ENCODE measurements around the gene ABCA2.

ABCA2 gene

DNA sequence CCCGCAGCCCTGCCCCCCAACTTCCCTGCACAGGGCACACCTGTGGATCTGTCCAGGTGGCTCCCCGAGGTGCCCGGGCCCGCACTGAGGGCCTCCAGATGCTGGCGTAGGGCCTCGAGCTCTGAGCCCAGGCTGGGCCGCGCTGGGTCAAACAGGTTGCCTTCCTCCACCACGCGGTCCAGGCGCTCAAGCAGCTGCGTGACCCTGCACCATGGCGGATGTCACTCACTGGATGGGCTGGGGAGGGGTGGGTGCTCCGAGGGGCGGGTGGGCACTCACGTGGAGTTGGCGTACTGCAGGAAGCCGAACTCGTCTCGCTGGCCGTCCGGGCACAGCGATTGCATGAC is 5.4 kb downstream of the ABCA2 start:
- no peak overlapping the region for H3K4me3 ChIP-seq (ENCODE audit: control insufficient read depth, low read depth, low read length)
- TF ChIP-seq, protein P1, sequence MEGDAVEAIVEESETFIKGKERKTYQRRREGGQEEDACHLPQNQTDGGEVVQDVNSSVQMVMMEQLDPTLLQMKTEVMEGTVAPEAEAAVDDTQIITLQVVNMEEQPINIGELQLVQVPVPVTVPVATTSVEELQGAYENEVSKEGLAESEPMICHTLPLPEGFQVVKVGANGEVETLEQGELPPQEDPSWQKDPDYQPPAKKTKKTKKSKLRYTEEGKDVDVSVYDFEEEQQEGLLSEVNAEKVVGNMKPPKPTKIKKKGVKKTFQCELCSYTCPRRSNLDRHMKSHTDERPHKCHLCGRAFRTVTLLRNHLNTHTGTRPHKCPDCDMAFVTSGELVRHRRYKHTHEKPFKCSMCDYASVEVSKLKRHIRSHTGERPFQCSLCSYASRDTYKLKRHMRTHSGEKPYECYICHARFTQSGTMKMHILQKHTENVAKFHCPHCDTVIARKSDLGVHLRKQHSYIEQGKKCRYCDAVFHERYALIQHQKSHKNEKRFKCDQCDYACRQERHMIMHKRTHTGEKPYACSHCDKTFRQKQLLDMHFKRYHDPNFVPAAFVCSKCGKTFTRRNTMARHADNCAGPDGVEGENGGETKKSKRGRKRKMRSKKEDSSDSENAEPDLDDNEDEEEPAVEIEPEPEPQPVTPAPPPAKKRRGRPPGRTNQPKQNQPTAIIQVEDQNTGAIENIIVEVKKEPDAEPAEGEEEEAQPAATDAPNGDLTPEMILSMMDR (IDR thresholded peaks at IDR 0.05; ENCODE audit: control insufficient read depth, insufficient read depth, low read depth, low read length, missing control alignments), result no peak
- no peak for DNase-seq (ENCODE audit: low read depth)

DNA sequence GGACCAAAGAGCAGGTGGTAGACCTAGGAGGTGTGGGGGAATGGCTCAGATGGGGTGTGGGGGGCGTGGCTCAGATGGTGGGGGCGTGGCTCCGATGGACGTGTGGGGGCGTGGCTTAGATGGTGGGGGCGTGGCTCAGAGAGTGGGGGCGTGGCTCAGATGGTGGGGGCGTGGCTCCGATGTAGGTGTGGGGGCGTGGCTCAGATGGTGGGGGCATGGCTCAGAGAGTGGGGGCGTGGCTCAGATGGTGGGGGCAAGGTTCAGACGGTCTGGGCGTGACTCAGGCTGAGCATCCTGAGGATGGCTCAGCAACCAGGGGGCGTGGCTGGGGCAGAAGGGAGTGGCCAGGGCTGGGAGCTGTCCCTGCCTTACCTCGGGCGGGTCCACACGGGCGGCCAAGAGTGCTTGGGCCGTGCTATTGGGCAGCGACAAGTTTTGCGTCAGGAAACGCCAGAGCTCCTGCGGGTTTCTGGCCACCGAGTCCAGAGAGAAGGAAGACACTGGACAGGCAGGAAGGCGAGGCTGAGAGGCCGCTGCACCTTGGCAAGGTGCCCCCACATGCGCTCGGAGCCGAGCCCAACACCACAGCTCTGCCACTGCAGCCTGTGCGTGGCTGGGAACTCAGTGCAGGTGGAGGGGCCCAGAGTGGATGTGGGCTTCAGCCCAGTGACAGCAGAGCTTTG is 5.9 kb downstream of the ABCA2 start:
- DNase-seq (ENCODE audit: low read depth), result no peak
- no peak overlapping the region for H3K4me3 ChIP-seq (ENCODE audit: control insufficient read depth, low read depth, low read length)
- TF ChIP-seq, protein P1 (IDR thresholded peaks at IDR 0.05; ENCODE audit: control insufficient read depth, insufficient read depth, low read depth, low read length, missing control alignments), result no peak

DNA sequence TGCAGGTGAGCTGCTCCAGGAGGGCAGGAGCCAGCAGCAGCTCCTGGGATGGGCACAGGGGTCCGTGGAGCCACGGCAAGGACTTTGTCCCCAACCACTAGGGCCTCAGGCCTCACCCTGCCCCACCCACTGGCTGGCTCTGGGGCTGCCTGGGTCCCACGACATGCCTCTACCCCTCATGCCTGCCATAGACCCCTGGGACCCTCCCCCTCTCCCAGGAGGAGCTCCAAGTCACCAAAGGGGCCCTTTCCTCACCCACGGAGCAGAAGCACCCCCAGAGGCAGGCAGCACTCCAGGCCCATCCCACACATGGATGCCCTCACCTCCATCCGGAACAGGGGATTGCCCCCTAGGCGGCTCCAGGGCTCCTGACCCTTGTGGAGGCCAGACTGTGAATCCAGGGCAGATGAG is 6.5 kb downstream of the ABCA2 start:
- H3K4me3 ChIP-seq (ENCODE audit: control insufficient read depth, low read depth, low read length), result no peak overlapping the region
- TF ChIP-seq, protein P1 (IDR thresholded peaks at IDR 0.05; ENCODE audit: control insufficient read depth, insufficient read depth, low read depth, low read length, missing control alignments), result no peak
- no peak for DNase-seq (ENCODE audit: low read depth)

DNA sequence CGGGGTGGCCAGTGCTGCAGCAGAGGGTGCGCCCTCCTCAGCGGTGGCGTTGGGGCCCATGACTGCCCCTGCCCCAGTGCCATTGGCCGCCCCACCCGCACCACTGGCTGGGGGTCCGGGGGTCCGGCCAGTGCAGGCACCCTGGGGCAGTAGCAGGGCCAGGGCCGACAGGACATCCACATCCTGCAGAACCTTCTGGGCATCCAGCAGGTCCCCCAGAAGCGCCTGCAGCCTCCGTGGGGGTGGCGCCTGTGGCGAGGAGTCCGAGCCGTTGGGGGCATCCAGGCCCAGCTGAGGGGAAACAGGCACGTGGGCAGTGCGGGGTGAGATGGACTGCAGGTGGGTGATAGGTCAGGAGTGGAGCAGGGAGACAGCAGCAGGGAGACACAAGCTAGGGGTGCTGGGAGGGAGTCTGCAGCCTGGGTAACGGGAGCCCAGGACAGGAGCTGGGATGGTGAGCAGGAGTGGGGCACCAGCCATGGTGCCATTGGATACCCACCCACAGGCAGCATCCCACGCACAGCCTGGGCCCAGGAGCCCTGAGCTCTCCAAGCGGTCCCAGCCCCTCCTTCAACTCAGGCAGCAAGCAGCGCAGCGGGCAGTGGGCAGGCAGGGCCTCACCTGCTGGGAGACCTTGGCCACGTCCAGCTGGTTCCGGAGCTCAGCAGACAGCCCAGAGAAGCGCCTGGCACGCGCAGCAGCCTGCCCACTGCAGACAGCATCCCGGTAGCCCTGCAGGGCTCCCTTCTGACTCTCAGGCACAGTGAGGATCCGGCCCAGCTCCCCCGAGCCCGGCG is 7.1 kb downstream of the ABCA2 start:
- no peak overlapping the region for H3K4me3 ChIP-seq (ENCODE audit: control insufficient read depth, low read depth, low read length)
- TF ChIP-seq, protein P1 (IDR thresholded peaks at IDR 0.05; ENCODE audit: control insufficient read depth, insufficient read depth, low read depth, low read length, missing control alignments), result no peak
- no peak for DNase-seq (ENCODE audit: low read depth)

DNA sequence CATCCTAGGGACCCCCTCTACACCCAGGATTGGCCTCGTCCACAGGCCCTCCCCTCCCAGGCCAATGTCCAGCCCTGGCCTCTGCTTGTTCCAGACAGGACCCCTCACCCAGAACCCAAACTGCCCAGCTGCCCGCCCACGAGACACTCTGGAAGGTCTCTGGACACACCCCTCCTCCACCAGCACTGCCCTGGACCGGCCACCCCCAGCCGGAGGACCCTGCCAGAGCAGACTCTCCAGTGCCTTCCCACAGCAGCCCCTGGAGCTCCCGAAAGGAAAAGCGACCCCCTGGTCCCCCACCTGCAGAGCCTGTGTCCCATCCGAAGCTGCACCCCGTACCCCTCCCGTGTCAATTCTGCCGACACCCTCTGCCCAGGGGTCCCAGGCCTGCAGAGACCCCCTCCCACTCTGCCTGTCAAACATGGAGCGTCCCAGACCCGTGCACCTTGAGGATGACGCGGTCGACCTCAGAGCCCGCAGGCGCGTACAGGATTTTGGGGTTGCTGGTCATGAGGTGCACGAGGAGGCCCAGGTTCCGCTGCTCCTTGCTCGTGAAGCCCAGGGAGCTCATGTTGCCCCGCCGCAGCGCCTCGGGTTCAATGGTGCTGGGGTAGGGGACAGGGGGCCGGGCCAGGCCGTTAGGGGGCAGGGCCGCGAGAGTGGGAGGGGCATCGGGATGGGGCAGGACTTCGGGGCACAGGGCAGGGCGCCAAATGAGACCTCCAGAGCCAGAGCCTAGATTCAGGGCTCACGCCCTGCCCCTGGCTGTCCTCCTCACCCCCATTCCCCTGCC is 8.0 kb downstream of the ABCA2 start:
- no peak for DNase-seq (ENCODE audit: low read depth)
- no peak overlapping the region for H3K4me3 ChIP-seq (ENCODE audit: control insufficient read depth, low read depth, low read length)
- TF ChIP-seq, protein P1 (IDR thresholded peaks at IDR 0.05; ENCODE audit: control insufficient read depth, insufficient read depth, low read depth, low read length, missing control alignments), result no peak

DNA sequence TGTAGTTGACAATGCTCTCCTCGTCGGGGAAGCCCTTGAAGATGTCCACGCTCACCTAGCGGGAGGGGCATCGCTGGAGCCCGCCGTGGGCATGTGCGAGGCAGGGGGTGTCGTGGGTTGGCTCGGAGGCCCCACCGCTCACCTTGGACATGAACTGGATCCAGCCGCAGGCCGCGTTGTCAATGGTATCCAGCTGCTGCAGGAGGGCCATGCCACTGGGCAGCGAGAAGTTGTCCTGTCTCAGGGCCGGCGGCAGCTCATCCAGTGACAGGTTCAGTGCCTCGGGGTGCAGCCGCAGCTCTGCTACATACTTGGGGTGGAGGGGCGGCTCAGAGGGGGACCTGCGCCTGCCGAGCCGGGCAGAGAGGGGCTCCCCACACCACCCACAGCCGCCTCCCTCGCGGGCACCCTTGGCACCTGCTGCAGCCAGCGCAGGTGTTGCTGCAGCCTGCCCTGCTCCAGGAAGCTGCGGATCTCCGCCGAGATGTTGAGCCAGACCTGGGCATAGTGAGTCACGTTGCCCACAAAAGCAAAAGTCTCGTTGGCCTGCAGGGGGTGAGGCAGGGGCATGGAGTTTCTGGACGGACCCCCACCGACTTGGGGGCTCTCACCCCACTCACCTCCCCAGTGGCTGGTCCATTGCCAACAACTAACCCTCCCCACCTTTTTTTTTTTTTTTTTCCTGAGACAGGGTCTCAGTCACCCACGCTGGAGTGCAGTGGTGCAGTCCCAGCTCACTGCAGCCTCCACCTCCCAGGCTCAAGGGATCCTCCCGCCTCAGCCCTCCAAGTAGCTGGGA is 9.1 kb downstream of the ABCA2 start:
- no peak for DNase-seq (ENCODE audit: low read depth)
- TF ChIP-seq, protein P1 (IDR thresholded peaks at IDR 0.05; ENCODE audit: control insufficient read depth, insufficient read depth, low read depth, low read length, missing control alignments), result no peak
- no peak overlapping the region for H3K4me3 ChIP-seq (ENCODE audit: control insufficient read depth, low read depth, low read length)
